A673 (cell line): Measurements from ENCODE around the gene CDKN2B.

Source experiments
- EZH2 ChIP-seq: fragments of 200-600 bp; sonication (generic); IDR thresholded peaks from 2 replicates; pipeline ENCODE4 v1.6.1; 2017; ENCODE audit warnings: borderline replicate concordance, low read depth, mild to moderate bottlenecking, mixed read lengths, antibody characterized with exemption, low read length; ENCODE audit not compliant: poor library complexity, severe bottlenecking
- TF ChIP-seq, protein P1 (sequence below): fragments of 300-800, 200-600 bp; sonication (generic); conservative IDR thresholded peaks from 2 replicates; pipeline ENCODE4 v1.5.1; 2017; ENCODE audit warnings: low read depth, mild to moderate bottlenecking, antibody characterized with exemption, low read length, moderate library complexity, mixed read lengths

DNA sequence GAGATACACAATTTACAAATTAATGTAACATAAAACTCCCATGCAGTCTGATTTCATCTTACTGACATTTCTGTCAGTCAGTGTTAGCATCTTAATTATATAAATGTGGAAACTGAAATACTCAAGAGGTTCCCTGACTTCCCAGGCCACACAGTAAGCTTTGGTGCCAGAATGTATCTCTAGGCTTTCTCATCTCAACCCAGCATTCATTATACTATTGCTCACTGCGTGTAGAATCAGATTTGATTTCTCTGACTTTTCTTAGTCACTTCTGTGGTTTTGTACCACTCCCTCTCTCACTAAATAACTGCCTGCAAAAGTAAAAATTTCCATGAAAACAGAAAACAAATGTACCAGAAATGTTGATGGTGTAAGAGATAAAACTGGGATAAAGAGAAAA is 31.7 kb upstream of the CDKN2B start:
- TF ChIP-seq, protein P1, sequence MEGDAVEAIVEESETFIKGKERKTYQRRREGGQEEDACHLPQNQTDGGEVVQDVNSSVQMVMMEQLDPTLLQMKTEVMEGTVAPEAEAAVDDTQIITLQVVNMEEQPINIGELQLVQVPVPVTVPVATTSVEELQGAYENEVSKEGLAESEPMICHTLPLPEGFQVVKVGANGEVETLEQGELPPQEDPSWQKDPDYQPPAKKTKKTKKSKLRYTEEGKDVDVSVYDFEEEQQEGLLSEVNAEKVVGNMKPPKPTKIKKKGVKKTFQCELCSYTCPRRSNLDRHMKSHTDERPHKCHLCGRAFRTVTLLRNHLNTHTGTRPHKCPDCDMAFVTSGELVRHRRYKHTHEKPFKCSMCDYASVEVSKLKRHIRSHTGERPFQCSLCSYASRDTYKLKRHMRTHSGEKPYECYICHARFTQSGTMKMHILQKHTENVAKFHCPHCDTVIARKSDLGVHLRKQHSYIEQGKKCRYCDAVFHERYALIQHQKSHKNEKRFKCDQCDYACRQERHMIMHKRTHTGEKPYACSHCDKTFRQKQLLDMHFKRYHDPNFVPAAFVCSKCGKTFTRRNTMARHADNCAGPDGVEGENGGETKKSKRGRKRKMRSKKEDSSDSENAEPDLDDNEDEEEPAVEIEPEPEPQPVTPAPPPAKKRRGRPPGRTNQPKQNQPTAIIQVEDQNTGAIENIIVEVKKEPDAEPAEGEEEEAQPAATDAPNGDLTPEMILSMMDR: no peak
- no peak for TF ChIP-seq EZH2
